SK-N-SH (cell line): ENCODE results near the gene MTA2. TPM values are rescaled to one million over a fixed set of nuclear protein-coding genes. Genes with fewer than 3 reads are reported as not detected.

Experiments used
- CTCF ChIA-PET: fragments of 300-600, 350-600 bp; formaldehyde crosslinking; extraction: SDS; loops from one replicate; lab custom pipeline; 2021; lab: Yijun Ruan, JAX
- POLR2A ChIA-PET: fragments of 350-600 bp; sonication (Branson Sonifier 250); formaldehyde crosslinking; extraction: SDS; loops from one replicate; lab custom pipeline; 2020; ENCODE audit warnings: antibody characterized with exemption, inconsistent platforms; lab: Yijun Ruan, JAX
- DNase-seq: peaks from one replicate; pipeline ENCODE4 v3.0.0; 2012
- H2AFZ ChIP-seq: fragments of 200-600 bp; sonication (generic); 2 replicates; pipeline ENCODE4 v1.8.1; 2016; ENCODE audit warnings: antibody characterized with exemption, mild to moderate bottlenecking, low read depth
- H3F3A ChIP-seq: fragments of 200-600 bp; sonication (generic); replicated peaks from 2 replicates; pipeline ENCODE3; 2016; ENCODE audit warnings: antibody characterized with exemption, mild to moderate bottlenecking; ENCODE audit not compliant: insufficient read depth
- H3K27ac ChIP-seq, 2 experiments: fragments of 200-500 bp in 1 of 2; fragments of 200-600 bp in 1 of 2; sonication (Bioruptor generic) in 1 of 2; sonication (generic), shearing (Covaris generic) in 1 of 2; 2 replicates each; pipeline versions ENCODE4 v1.5.1 to v1.6.1; 2014 to 2016; ENCODE audit warnings: low read depth in 2 of 2, inconsistent platforms in 1 of 2, low read length in 1 of 2, mild to moderate bottlenecking in 1 of 2, mixed read lengths in 1 of 2
- H3K27me3 ChIP-seq: fragments of 200-600 bp; sonication (generic), shearing (Covaris generic); 2 replicates; pipeline ENCODE4 v1.6.1; 2016; ENCODE audit warnings: mixed run types; ENCODE audit not compliant: insufficient read depth
- H3K36me3 ChIP-seq, 2 experiments: fragments of 200-500 bp in 1 of 2; fragments of 200-600 bp in 1 of 2; sonication (Bioruptor generic) in 1 of 2; sonication (generic) in 1 of 2; replicated peaks in 1 of 2; 2 replicates each; pipeline versions ENCODE3 to v1.5.1; 2014 to 2016; ENCODE audit warnings: low read length in 1 of 2, mild to moderate bottlenecking in 1 of 2; ENCODE audit not compliant: insufficient read depth in 2 of 2, control insufficient read depth in 1 of 2
- H3K4me1 ChIP-seq, 2 experiments: fragments of 200-500 bp in 1 of 2; fragments of 200-600 bp in 1 of 2; sonication (Bioruptor generic) in 1 of 2; sonication (generic), shearing (Covaris generic) in 1 of 2; 2 replicates each; pipeline versions ENCODE4 v1.5.1 to v1.6.1; 2014 to 2016; ENCODE audit warnings: low read depth in 1 of 2, low read length in 1 of 2, mixed run types in 1 of 2; ENCODE audit not compliant: insufficient read depth in 2 of 2, control insufficient read depth in 1 of 2
- H3K4me2 ChIP-seq: fragments of 200-600 bp; sonication (generic), shearing (Covaris generic); 2 replicates; pipeline ENCODE4 v1.6.1; 2017; ENCODE audit warnings: mixed run types
- H3K4me3 ChIP-seq, 2 experiments: fragments of 200-500 bp in 1 of 2; fragments of 200-600 bp in 1 of 2; sonication (Bioruptor generic) in 1 of 2; sonication (generic), shearing (Covaris generic) in 1 of 2; 2 replicates each; pipeline versions ENCODE4 v1.5.1 to v1.8.1; 2014 to 2016; ENCODE audit warnings: low read depth in 2 of 2, inconsistent platforms in 1 of 2, low read length in 1 of 2, mild to moderate bottlenecking in 1 of 2, mixed read lengths in 1 of 2, moderate library complexity in 1 of 2
- H3K79me2 ChIP-seq: fragments of 200-600 bp; sonication (generic); 2 replicates; pipeline ENCODE4 v1.8.1; 2017; ENCODE audit warnings: mild to moderate bottlenecking; ENCODE audit not compliant: insufficient read depth
- H3K9ac ChIP-seq: fragments of 200-600 bp; sonication (generic); 2 replicates; pipeline ENCODE4 v1.6.1; 2017; ENCODE audit warnings: mixed run types
- H3K9me2 ChIP-seq: fragments of 200-600 bp; sonication (generic); 2 replicates; pipeline ENCODE4 v1.6.1; 2017; ENCODE audit warnings: mixed run types
- H3K9me3 ChIP-seq: fragments of 200-600 bp; sonication (generic); 2 replicates; pipeline ENCODE4 v1.6.1; 2017; ENCODE audit warnings: mixed run types, mild to moderate bottlenecking, moderate library complexity
- H4K20me1 ChIP-seq: fragments of 200-600 bp; sonication (generic); 2 replicates; pipeline ENCODE4 v1.6.1; 2017; ENCODE audit warnings: mild to moderate bottlenecking, mixed run types; ENCODE audit not compliant: insufficient read depth
- EP300 ChIP-seq, 2 experiments: IDR thresholded peaks; 2 replicates each; pipeline versions ENCODE4 v1.4.0 to v1.6.1; 2012; ENCODE audit warnings: borderline replicate concordance in 1 of 2, low read depth in 1 of 2, low read length in 1 of 2
- NRF1 ChIP-seq: IDR thresholded peaks from 2 replicates; pipeline ENCODE4 v1.6.1; 2012; ENCODE audit warnings: low read depth, mild to moderate bottlenecking, low read length
- POLR2AphosphoS5 ChIP-seq: IDR thresholded peaks from 2 replicates; pipeline ENCODE4 v1.6.1; 2012; ENCODE audit warnings: low read depth, low read length
- RAD21 ChIP-seq: IDR thresholded peaks from 2 replicates; pipeline ENCODE4 v1.6.1; 2012; ENCODE audit warnings: mild to moderate bottlenecking, low read length
- RCOR1 ChIP-seq: fragments of 150-350 bp; IDR thresholded peaks from 2 replicates; pipeline ENCODE4 v1.6.1; 2017; ENCODE audit warnings: antibody characterized with exemption, low read length
- RXRA ChIP-seq: IDR thresholded peaks from 2 replicates; pipeline ENCODE4 v1.4.0; 2012; ENCODE audit warnings: low read depth, mild to moderate bottlenecking, borderline replicate concordance
- SMC3 ChIP-seq: IDR thresholded peaks from 2 replicates; pipeline ENCODE4 v1.6.1; 2012; ENCODE audit warnings: low read depth, low read length, improper control_type of control experiment
- TAF1 ChIP-seq: IDR thresholded peaks from 2 replicates; pipeline ENCODE4 v1.6.1; 2012; ENCODE audit warnings: low read depth, mild to moderate bottlenecking, low read length, moderate library complexity, borderline replicate concordance
- TEAD4 ChIP-seq: IDR thresholded peaks from 2 replicates; pipeline ENCODE4 v1.4.0; 2012; ENCODE audit warnings: mild to moderate bottlenecking, borderline replicate concordance; ENCODE audit not compliant: insufficient read depth
- WGBS: methylation state at CpG from one replicate; pipeline ENCODE4 v1.1.6; 2017; ENCODE audit warnings: low lambda C conversion rate; 5-methylcytosine and 5-hydroxymethylcytosine counted together
- polyA plus RNA-seq, 3 experiments: library from polyadenylated mRNA; depleted of rRNA; stranded (reverse); fragments of >200 nt; gene quantifications; 2 replicates each; pipeline ENCODE4 v1.2.3, GENCODE V29; 2012
- TF ChIP-seq, protein P1 (sequence below): fragments of 200-600 bp; sonication (generic); IDR thresholded peaks from 2 replicates; pipeline ENCODE4 v1.6.1; 2017; ENCODE audit warnings: antibody characterized with exemption, mild to moderate bottlenecking, moderate library complexity
- TF ChIP-seq, protein P2 (sequence below): IDR thresholded peaks from 2 replicates; pipeline ENCODE4 v1.4.0; 2012; ENCODE audit warnings: low read depth
- TF ChIP-seq, protein P3 (sequence below): IDR thresholded peaks from 2 replicates; pipeline ENCODE4; 2012
- TF ChIP-seq, protein P4 (sequence below): IDR thresholded peaks from 2 replicates; pipeline ENCODE4 v1.4.0; 2012; ENCODE audit warnings: low read depth, borderline replicate concordance

MTA2 gene
- polyA plus RNA-seq, 1 of the 3 experiments (the other 2 are of a cell fraction): 18.4 TPM

DNA sequence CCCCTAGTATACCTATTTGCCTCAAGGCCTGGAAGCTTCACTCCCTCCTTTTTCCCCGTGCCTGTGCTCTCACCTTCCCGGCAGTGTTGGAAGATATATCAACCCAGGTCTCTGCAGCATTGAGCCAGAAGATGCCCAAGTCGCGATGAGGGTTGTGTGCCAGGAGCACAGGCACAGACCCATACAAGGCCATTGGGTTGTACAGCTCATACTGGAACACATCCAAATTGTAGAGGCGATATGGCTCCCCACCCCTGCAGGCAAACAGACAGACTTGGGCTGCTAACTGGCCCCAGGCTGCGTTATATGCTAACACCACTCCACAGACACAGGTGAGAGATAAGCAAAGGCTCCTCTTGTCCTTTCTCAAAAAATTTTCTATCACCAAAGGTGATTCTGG, 30.8 kb upstream of the MTA2 start:
- CTCF ChIA-PET: no interaction called here
- H3K4me2 ChIP-seq: no peak overlapping the region
- TF ChIP-seq EP300 (IDR thresholded peaks at IDR 0.05; ENCODE audit: borderline replicate concordance in 1 of 2, low read depth in 1 of 2, low read length in 1 of 2) (no peak), RCOR1 (no peak), TEAD4 (no peak), SMC3 (no peak)
- no peaks in the 10 kb centered on the region for H3K9me2 ChIP-seq
- no peak overlapping the region for H3K9ac ChIP-seq
- no peak overlapping the region for H3K4me3 ChIP-seq
- POLR2A ChIA-PET: no interaction called here
- H3K79me2 ChIP-seq: peaks cover 19% of the 10 kb centered on the region; the same call in 1 of the 2 replicates
- H2AFZ ChIP-seq: no peak overlapping the region
- H3K9me3 ChIP-seq: no peaks in the 10 kb centered on the region
- 97% methylated on average over 6 of the region's 6 CpGs for WGBS
- H3F3A ChIP-seq: peaks cover 4% of the 10 kb centered on the region
- no peaks in the 10 kb centered on the region for H3K27me3 ChIP-seq
- no peak overlapping the region for H3K27ac ChIP-seq
- no peaks in the 10 kb centered on the region for H4K20me1 ChIP-seq
- H3K36me3 ChIP-seq: peaks cover 51 to 67% of the 10 kb centered on the region in 2 experiments
- H3K4me1 ChIP-seq: no peaks in the 10 kb centered on the region
- DNase-seq: no peak

DNA sequence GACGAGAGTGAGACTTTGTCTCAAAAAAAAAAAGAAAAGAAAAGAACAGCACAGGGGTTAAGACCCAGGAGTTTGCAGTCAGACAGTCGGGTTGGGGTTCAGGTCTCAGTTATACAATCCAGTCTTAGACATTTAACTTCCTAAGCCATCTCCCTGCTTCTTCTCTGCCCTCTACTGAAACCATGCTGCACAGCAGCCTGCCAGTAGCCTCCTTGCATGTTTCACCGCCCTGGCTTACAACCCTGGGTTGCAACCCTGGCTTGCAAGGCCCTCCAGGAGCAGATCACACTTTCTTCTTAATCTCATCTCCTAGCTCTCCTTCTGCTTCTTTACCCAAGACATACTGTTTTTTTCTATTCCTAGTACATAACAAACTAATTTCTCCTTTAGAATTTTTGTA, 26.0 kb upstream of the MTA2 start:
- Histone ChIP-seq H3K4me2 (no peak overlapping the region), H3K27me3 (no peaks in the 10 kb centered on the region), H3K36me3 (peaks cover 25 to 59% of the 10 kb centered on the region in 2 experiments), H3K79me2 (no peaks in the 10 kb centered on the region), H3K9me2 (no peaks in the 10 kb centered on the region), H3K27ac (no peak overlapping the region), H3K9me3 (no peaks in the 10 kb centered on the region), H3K9ac (no peak overlapping the region), H4K20me1 (no peaks in the 10 kb centered on the region), H3K4me1 (no peaks in the 10 kb centered on the region), H3K4me3 (no peak overlapping the region), H3F3A (peaks cover 19% of the 10 kb centered on the region), H2AFZ (no peak overlapping the region)
- ChIA-PET CTCF (interaction anchor here (1.4 kb wide), 1 partner anchor 203 kb away, joined by 3 read pairs; no protein-coding TSS in a partner anchor), POLR2A (no interaction called here)
- no peak for DNase-seq
- 0 out of 2 replicates have a peak, but pooled peaks have one; percentile 19 for TF ChIP-seq RAD21
- TF ChIP-seq, protein P1, sequence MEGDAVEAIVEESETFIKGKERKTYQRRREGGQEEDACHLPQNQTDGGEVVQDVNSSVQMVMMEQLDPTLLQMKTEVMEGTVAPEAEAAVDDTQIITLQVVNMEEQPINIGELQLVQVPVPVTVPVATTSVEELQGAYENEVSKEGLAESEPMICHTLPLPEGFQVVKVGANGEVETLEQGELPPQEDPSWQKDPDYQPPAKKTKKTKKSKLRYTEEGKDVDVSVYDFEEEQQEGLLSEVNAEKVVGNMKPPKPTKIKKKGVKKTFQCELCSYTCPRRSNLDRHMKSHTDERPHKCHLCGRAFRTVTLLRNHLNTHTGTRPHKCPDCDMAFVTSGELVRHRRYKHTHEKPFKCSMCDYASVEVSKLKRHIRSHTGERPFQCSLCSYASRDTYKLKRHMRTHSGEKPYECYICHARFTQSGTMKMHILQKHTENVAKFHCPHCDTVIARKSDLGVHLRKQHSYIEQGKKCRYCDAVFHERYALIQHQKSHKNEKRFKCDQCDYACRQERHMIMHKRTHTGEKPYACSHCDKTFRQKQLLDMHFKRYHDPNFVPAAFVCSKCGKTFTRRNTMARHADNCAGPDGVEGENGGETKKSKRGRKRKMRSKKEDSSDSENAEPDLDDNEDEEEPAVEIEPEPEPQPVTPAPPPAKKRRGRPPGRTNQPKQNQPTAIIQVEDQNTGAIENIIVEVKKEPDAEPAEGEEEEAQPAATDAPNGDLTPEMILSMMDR: 0 out of 2 replicates have a peak, but pooled peaks have one; percentile 9
- no peak for TF ChIP-seq TAF1
- 95% methylated on average over 3 of the region's 3 CpGs for WGBS

DNA sequence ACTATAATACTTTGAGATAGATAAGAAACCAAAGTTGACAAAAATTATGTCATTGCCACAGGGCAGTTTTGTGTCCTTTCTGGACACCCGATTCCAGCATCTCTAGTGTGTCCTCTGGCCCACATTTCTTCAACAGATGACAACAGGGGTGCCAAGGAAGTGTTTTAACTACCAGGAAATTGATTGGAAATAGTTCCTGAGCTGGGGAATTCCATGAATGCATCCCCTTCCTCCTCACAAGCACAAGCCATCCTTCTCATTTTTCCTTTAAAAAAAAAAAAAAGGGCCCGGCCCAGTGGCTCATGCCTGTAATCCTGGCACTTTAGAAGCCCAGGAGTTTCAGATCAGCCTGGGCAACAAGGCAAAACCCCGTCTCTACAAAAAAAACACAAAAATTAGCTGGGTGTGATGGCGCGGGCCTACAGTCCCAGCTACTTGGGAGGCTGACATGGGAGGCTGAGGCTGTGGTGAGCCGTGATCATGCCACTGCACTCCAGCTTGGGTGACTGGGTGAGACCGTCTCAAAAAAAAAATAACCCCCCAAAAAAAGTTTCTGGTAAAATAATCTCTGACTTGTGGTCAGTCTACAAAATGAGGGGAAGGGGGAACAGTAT, 20.9 kb upstream of the MTA2 start:
- H2AFZ ChIP-seq: peak overlapping the region; percentile 34; the same call in 1 of the 2 replicates
- ChIA-PET POLR2A (interaction anchor here (0.6 to 3.3 kb wide), 11 partner anchors 9 to 226 kb away, joined by 3 to 37 read pairs (median 7); partner anchors contain the start of genes BSCL2, C11orf98, CSKMT and EML3), CTCF (interaction anchor here (0.9 to 2.5 kb wide), 6 partner anchors 9 to 228 kb away, joined by 3 to 16 read pairs (median 8); partner anchors contain the start of genes ROM1 and TMEM179B)
- no peaks in the 10 kb centered on the region for H4K20me1 ChIP-seq
- H3K4me2 ChIP-seq: peak overlapping the region; percentile 94; the same call in 1 of the 2 replicates
- peaks cover 30% of the 10 kb centered on the region for H3K79me2 ChIP-seq
- peaks cover 7 to 15% of the 10 kb centered on the region in 2 experiments; a peak in 3 of 4 replicates for H3K4me1 ChIP-seq
- peak overlapping the region; percentile 23 to 92; a peak in 2 of 4 replicates for H3K4me3 ChIP-seq
- peaks cover 41% of the 10 kb centered on the region for H3F3A ChIP-seq
- no peaks in the 10 kb centered on the region for H3K9me2 ChIP-seq
- peak overlapping the region; percentile 78 to 83 for H3K27ac ChIP-seq
- peaks cover 11 to 22% of the 10 kb centered on the region in 2 experiments for H3K36me3 ChIP-seq
- no peak for DNase-seq
- no peak overlapping the region for H3K9ac ChIP-seq
- no peaks in the 10 kb centered on the region for H3K9me3 ChIP-seq
- H3K27me3 ChIP-seq: no peaks in the 10 kb centered on the region
- 98% methylated on average over 7 of the region's 7 CpGs for WGBS
- TF ChIP-seq NRF1 (no peak), POLR2AphosphoS5 (no peak), RXRA (no peak)
- TF ChIP-seq, protein P2, sequence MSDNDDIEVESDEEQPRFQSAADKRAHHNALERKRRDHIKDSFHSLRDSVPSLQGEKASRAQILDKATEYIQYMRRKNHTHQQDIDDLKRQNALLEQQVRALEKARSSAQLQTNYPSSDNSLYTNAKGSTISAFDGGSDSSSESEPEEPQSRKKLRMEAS: no peak
- TF ChIP-seq, protein P3, sequence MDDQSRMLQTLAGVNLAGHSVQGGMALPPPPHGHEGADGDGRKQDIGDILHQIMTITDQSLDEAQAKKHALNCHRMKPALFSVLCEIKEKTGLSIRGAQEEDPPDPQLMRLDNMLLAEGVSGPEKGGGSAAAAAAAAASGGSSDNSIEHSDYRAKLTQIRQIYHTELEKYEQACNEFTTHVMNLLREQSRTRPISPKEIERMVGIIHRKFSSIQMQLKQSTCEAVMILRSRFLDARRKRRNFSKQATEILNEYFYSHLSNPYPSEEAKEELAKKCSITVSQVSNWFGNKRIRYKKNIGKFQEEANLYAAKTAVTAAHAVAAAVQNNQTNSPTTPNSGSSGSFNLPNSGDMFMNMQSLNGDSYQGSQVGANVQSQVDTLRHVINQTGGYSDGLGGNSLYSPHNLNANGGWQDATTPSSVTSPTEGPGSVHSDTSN: no peak
- TF ChIP-seq, protein P4, sequence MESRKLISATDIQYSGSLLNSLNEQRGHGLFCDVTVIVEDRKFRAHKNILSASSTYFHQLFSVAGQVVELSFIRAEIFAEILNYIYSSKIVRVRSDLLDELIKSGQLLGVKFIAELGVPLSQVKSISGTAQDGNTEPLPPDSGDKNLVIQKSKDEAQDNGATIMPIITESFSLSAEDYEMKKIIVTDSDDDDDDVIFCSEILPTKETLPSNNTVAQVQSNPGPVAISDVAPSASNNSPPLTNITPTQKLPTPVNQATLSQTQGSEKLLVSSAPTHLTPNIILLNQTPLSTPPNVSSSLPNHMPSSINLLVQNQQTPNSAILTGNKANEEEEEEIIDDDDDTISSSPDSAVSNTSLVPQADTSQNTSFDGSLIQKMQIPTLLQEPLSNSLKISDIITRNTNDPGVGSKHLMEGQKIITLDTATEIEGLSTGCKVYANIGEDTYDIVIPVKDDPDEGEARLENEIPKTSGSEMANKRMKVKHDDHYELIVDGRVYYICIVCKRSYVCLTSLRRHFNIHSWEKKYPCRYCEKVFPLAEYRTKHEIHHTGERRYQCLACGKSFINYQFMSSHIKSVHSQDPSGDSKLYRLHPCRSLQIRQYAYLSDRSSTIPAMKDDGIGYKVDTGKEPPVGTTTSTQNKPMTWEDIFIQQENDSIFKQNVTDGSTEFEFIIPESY: no peak
